Measurements from ENCODE around the gene DNM1. TPM values are rescaled to one million over a fixed set of nuclear protein-coding genes. Genes with fewer than 3 reads are reported as not detected.

The DNM1 gene
- total and polyA plus RNA-seq, 5 experiments from 2014 or later: 0.08 to 1.5 (median 0.67) TPM; not detected in 1

DNA sequence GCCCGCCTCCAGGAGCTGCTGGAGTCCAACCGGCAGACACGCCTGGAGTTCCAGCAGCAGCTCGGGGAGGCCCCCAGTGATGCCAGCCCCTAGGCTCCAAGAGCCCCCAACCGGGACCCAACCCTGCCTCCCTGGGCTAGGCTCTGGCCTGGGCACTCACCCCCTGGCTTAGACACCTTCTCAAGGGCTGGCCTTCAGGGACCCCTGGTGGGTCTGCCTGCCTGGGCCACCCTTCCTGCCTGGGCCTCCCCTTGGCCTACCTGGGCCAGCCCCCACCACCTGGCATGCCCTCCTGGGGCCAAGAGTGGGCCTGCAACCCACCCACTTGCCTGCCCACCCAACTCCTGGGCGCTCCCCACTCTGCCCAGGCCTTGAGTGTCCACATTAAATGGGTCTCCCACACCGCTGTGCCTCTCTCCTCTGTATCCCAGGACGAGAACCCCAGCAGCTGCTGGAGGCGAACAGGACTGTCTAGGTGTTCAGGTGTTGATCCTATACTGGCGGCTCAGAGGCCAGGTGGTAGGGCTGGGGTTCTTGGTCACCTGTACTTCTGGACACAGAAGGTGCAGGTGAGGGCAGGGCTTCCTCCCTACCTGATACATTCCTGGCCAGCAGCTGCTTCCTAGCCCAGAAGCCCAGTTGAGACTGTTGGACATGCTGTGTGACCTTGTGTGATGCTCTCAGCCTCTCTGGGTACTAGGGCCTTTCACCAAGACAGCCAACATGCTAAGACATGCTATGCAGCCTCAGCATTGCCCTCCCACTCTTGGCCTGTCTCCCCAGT, 39.5 kb upstream of the DNM1 start:
- peak overlapping the region in 4 of 10 donors; percentile 3 to 28 (median 16) for H3K27ac Mint-ChIP-seq
- peaks cover 10 to 25% (median 23%) of the 10 kb centered on the region in 4 donors for H3K4me1 Mint-ChIP-seq
- peaks cover 0 to 39% (median 11%) of the 10 kb centered on the region in 3 donors for H3K36me3 Mint-ChIP-seq
- ATAC-seq (no peak), DNase-seq (peak in 1 of 10 donors; percentile 4)
- no peaks in the 10 kb centered on the region for H3K27me3 Mint-ChIP-seq
- H3K9me3 Mint-ChIP-seq: no peaks in the 10 kb centered on the region
- H3K4me3 Mint-ChIP-seq: peak overlapping the region in 1 of 10 donors; percentile 22
- POLR2A ChIA-PET: interaction anchor here (0.5 kb wide), 1 partner anchor 30 kb away, joined by 3 read pairs; no protein-coding TSS in a partner anchor

DNA sequence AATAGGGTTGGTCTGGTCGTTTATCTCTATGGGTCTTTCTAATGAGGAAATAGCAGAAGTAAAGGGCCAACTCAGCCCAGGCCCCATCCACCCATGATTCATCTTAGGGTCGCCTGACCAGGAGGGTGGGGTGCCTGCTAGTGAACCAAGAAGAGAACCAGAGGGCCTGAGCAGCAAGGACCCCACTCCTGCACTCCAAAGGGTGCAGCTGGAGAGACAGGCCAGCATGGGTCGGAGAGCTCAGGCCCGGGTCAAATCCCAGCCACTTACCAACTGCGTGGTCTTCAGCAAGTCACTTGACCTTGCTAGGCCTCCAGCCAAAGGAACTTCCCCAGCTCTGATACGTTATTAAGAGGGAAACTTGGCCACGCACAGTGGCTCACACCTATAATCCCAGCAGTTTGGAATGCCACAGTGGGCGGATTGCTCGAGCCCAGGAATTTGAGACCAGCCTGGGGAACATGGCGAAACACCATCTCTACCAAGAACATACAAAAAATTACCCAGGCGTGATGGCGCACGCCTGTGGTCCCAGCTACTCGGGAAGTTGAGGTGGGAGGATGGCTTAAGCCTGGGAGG, 38.8 kb upstream of the DNM1 start:
- POLR2A ChIA-PET: interaction anchor here (1.2 kb wide), 1 partner anchor 26 kb away, joined by 5 read pairs; the partner anchor contains the start of gene CIZ1
- no peaks in the 10 kb centered on the region for H3K9me3 Mint-ChIP-seq
- peaks cover 8 to 23% (median 20%) of the 10 kb centered on the region in 4 donors for H3K4me1 Mint-ChIP-seq
- H3K27ac Mint-ChIP-seq: peak overlapping the region in 4 of 10 donors; percentile 3 to 28 (median 16)
- peak overlapping the region in 1 of 10 donors; percentile 22 for H3K4me3 Mint-ChIP-seq
- ATAC-seq (no peak), DNase-seq (no peak)
- no peaks in the 10 kb centered on the region for H3K27me3 Mint-ChIP-seq
- H3K36me3 Mint-ChIP-seq: peaks cover 0 to 45% (median 13%) of the 10 kb centered on the region in 3 donors

DNA sequence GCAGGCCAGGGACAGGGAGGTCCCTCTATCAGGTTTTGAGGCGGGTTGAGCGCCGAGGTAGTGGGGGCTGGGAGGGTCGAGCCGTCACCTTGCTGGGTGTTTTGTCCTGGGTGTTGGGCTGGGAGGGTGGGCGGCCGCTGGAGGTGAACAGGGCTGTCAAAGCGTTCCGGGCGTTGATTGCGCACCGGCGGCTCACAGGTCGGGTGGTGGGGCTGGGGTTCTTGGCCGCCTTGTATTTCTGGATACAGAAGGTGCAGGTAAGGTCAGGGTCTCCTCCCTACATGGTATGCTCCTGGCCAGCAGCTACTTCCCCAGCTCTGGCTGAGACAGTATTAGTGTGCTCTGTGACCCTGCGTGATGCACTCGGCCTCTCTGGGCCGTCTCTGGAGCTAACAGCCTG, 37.0 kb upstream of the DNM1 start:
- POLR2A ChIA-PET: interaction anchor here (0.5 kb wide), 1 partner anchor 8 kb away, joined by 5 read pairs; no protein-coding TSS in a partner anchor

DNA sequence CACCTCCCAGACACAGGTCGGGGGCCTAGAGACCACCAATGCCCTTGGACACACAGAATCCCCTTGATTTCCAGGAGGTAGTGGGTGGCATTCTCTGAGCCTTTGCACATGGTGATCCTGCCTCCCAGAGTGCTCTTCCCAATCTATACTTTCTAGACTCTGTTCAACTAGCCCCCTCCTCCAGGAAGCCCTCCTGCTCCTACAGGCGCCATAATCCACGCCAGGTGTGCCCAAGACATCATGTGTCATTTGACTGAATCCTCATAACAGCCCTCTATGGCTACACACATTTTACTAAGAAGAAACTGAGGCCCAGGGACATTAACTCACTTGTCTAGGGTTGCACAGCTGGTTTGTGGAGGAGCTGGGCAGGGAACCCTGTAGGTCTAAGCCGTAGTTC, 36.0 kb upstream of the DNM1 start:
- H3K27me3 Mint-ChIP-seq: no peaks in the 10 kb centered on the region
- DNase-seq (no peak), ATAC-seq (no peak)
- H3K4me1 Mint-ChIP-seq: peaks cover 2 to 8% (median 4%) of the 10 kb centered on the region in 4 donors
- POLR2A ChIA-PET: no interaction called here
- no peak overlapping the region for H3K4me3 Mint-ChIP-seq
- no peaks in the 10 kb centered on the region for H3K9me3 Mint-ChIP-seq
- peaks cover 0 to 60% (median 13%) of the 10 kb centered on the region in 3 donors for H3K36me3 Mint-ChIP-seq
- H3K27ac Mint-ChIP-seq: peak overlapping the region in 5 of 10 donors; percentile 15 to 69 (median 42)

More for the DNA sequence above, 37.0 kb upstream of the DNM1 start:
- no peak overlapping the region for H3K4me3 Mint-ChIP-seq
- peaks cover 5 to 15% (median 12%) of the 10 kb centered on the region in 4 donors for H3K4me1 Mint-ChIP-seq
- H3K9me3 Mint-ChIP-seq: no peaks in the 10 kb centered on the region
- H3K27ac Mint-ChIP-seq: no peak overlapping the region
- no peaks in the 10 kb centered on the region for H3K27me3 Mint-ChIP-seq
- ATAC-seq (no peak), DNase-seq (no peak)
- peaks cover 0 to 57% (median 13%) of the 10 kb centered on the region in 3 donors for H3K36me3 Mint-ChIP-seq

DNA sequence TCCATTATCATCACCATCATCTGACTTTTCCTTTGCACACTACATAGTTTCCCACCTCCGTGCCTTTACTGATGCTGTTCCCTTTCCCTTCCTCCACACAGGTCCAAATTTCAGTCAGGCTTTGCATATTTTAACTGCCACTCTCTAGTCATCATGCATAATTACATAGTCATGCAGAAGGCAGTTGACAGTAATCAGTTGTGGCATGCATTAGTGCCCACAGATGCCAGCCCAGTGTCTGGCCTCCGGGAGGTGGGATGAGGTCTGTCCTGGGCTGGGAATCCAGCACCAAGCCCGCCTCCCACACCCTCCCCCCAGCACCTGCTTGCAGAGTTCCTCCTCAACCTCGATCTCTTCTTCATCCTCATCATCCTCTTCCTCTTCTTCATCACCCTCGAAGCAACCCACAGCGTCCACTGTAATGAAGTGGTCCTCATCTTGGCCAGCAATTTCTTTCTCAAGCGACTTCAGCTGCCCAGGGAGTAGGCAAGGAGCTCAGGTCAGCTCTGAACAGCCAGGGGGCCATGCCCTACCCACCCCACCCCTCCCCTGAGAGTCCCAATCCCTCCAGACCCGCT, 34.4 kb upstream of the DNM1 start:
- peaks cover 0 to 59% (median 12%) of the 10 kb centered on the region in 3 donors for H3K36me3 Mint-ChIP-seq
- no peaks in the 10 kb centered on the region for H3K9me3 Mint-ChIP-seq
- peaks cover 0 to 3% (median 0%) of the 10 kb centered on the region in 4 donors for H3K4me1 Mint-ChIP-seq
- POLR2A ChIA-PET: no interaction called here
- no peaks in the 10 kb centered on the region for H3K27me3 Mint-ChIP-seq
- ATAC-seq: no peak
- H3K4me3 Mint-ChIP-seq: no peak overlapping the region
- peak overlapping the region in 3 of 10 donors; percentile 3 to 72 (median 19) for H3K27ac Mint-ChIP-seq
- no peak for DNase-seq

DNA sequence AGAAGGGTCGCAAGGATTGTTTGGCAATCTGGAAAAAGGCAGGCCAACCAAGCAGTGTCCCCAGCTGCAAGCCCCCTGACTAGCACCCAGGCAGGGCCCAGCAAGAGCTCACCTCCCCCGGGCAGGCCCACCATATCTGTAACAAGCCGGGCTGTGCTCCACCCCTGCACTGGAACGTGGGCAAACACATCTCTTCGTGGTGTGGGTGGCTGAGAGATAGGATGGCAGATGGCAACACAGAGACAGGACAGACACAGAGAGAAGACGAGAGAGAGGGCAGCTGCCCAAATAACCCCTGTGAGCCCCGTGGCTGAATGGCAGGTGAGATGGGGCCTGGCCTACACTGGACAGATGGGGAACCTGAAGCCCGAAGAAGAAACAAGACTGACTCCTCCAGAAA, 33.7 kb upstream of the DNM1 start:
- H3K27ac Mint-ChIP-seq: no peak overlapping the region
- H3K27me3 Mint-ChIP-seq: no peaks in the 10 kb centered on the region
- no peak overlapping the region for H3K4me3 Mint-ChIP-seq
- no peaks in the 10 kb centered on the region for H3K9me3 Mint-ChIP-seq
- peaks cover 0 to 61% (median 12%) of the 10 kb centered on the region in 3 donors for H3K36me3 Mint-ChIP-seq
- DNase-seq (no peak), ATAC-seq (no peak)
- POLR2A ChIA-PET: no interaction called here
- peaks cover 0 to 3% (median 0%) of the 10 kb centered on the region in 4 donors for H3K4me1 Mint-ChIP-seq

DNA sequence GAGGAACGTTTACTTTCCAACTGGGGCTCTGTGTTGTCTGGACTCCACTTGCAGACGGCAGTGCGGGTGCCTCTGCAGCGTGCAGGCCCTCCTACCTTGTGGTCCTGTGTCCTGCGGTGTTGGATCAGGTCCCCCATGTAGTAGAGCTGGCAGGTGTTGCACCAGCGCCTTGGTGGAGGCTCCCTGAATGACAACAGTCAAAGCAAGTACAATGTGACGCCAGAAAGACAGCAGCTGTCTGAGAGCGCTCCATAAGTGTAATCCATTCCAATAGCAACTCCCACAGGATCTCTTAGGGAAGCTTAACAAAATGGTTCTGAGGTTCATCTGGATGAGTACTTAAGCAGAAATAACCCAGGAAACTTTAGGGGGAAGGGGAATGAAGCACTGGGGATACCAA, 33.3 kb upstream of the DNM1 start:
- Mint-ChIP-seq H3K27ac (peak overlapping the region in 2 of 10 donors; percentile 7 to 24), H3K4me3 (no peak overlapping the region), H3K4me1 (peaks cover 0 to 3% (median 0%) of the 10 kb centered on the region in 4 donors), H3K27me3 (no peaks in the 10 kb centered on the region), H3K36me3 (peaks cover 0 to 61% (median 14%) of the 10 kb centered on the region in 3 donors), H3K9me3 (no peaks in the 10 kb centered on the region)
- ATAC-seq: no peak
- DNase-seq: no peak
- POLR2A ChIA-PET: no interaction called here

DNA sequence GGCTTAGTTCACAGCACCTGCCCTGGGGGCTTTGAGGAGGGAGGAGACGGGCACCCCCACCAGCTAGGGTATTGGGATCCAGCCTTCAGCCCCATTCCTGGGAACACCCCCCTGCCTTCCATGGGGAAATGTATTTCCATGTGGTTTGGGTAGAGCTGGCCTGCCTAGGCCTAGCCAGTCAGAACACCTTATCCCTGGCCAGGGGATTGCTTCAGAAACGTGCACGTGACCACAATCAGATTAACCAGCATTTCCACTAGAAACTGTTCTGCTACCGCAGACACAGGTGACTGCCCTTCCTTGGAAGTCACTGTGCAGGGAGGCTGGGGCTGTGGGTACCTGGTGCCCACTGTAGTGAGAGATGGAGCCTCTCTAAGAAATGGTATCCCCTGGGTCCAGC, 29.1 kb upstream of the DNM1 start:
- Mint-ChIP-seq H3K36me3 (peaks cover 0 to 58% (median 14%) of the 10 kb centered on the region in 3 donors), H3K27me3 (no peaks in the 10 kb centered on the region), H3K9me3 (no peaks in the 10 kb centered on the region), H3K4me3 (no peak overlapping the region), H3K4me1 (no peaks in the 10 kb centered on the region), H3K27ac (no peak overlapping the region)
- POLR2A ChIA-PET: no interaction called here
- ATAC-seq: no peak
- DNase-seq: no peak

DNA sequence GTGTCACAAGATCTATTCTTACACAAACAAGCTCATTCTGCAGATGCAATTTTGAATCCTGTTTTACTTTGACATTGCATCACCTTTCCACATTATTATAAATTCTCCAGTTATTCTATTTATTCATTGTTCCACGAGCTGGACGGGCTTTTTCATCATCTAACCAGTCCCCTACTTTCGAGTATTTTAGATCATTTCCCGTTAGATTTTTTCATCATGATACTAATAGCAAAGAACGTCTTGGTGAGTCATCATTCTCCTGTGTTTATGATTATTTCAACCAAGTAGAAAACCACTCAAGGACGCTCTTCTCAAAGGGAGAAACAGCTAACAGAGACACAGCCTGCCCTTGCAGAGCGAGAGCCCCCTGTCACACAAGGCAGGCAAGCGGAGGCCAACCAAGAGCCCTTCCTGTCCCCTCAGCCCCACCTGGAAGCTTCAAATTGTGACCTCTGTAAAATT, 28.0 kb upstream of the DNM1 start:
- peak overlapping the region in 1 of 10 donors; percentile 44 for H3K27ac Mint-ChIP-seq
- H3K4me1 Mint-ChIP-seq: no peaks in the 10 kb centered on the region
- DNase-seq: no peak
- no peaks in the 10 kb centered on the region for H3K27me3 Mint-ChIP-seq
- no peaks in the 10 kb centered on the region for H3K9me3 Mint-ChIP-seq
- no peak for ATAC-seq
- H3K4me3 Mint-ChIP-seq: no peak overlapping the region
- POLR2A ChIA-PET: no interaction called here
- peaks cover 0 to 58% (median 24%) of the 10 kb centered on the region in 3 donors for H3K36me3 Mint-ChIP-seq

DNA sequence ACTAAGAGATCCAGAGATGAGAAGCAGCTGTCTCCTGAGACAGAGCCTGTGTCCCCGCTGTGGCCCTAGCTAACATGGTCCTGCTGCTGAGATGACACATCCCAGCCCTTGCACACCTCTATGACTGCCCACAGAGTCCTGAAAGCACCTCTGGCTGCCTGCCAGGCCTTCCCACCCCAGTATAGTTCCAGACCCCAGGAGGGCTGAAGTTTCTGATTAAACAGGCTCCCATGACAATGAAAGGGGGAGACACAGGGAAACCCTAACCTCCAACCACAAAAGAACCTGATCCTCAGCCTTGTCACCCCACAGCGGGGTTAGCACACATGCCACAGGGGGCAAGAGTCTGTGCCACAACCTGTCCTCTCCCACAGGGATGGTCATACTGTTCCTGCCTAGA, 27.5 kb upstream of the DNM1 start:
- H3K27ac Mint-ChIP-seq: peak overlapping the region in 2 of 10 donors; percentile 50 to 60
- ATAC-seq: no peak
- H3K4me1 Mint-ChIP-seq: no peaks in the 10 kb centered on the region
- POLR2A ChIA-PET: no interaction called here
- H3K4me3 Mint-ChIP-seq: no peak overlapping the region
- H3K9me3 Mint-ChIP-seq: no peaks in the 10 kb centered on the region
- DNase-seq: peak in 1 of 10 donors; percentile 44
- no peaks in the 10 kb centered on the region for H3K27me3 Mint-ChIP-seq
- peaks cover 0 to 59% (median 27%) of the 10 kb centered on the region in 3 donors for H3K36me3 Mint-ChIP-seq

DNA sequence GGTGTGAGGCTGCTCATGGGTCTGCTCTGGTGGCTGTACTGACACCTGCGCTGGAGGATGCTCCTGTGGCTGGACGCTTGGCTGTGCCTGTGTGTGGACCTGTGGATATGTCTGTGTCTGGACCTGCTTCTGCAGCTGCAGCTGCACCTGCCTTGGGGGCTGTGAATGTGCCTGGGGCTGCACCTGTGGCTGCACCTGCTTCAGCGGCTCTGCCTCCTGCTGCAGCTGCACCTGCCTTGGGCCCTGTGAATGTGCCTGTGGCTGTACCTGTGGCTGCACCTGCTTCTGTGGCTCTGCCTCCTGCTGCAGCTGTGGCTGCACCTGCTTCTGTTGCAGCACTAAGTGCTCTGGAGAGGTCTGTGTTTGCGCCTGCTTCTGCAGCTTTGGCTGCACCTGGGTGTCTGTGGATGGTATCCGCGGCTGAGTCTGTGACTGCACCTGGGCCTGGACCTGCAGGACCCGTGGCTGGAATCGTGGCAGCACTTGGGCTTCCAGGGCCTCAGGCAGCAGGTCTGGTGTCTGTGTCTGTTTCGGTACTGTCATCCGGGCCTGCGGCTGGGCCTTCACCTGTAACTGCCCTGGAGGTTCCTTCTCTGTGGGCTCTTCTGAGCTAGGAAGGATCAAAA, 24.3 kb upstream of the DNM1 start:
- H3K9me3 Mint-ChIP-seq: no peaks in the 10 kb centered on the region
- ATAC-seq (no peak), DNase-seq (no peak)
- no peaks in the 10 kb centered on the region for H3K27me3 Mint-ChIP-seq
- no peak overlapping the region for H3K4me3 Mint-ChIP-seq
- peak overlapping the region in 1 of 10 donors; percentile 43 for H3K27ac Mint-ChIP-seq
- H3K36me3 Mint-ChIP-seq: peaks cover 0 to 69% (median 28%) of the 10 kb centered on the region in 3 donors
- POLR2A ChIA-PET: no interaction called here
- H3K4me1 Mint-ChIP-seq: peaks cover 0 to 5% (median 0%) of the 10 kb centered on the region in 4 donors

DNA sequence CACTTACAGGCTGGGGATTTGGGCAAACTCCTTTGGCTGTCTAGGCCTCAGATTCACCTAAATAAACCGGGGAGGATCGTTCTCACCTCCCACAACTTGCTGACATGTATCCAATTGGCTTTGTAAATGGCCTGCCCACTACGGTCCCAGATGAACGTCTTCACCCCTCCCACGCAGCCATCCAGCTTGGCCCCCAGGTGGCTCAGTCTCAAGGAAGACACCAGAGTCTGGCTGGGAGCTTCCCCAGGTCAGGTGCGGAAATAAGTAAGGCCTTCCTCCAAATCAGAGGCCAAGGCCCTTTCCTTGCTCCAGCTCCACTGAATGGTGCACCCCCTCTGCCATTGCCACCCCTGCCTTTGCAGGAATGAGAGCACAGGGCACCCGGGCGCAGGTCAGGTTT, 23.2 kb upstream of the DNM1 start:
- no peak for DNase-seq
- Mint-ChIP-seq H3K36me3 (peaks cover 0 to 66% (median 28%) of the 10 kb centered on the region in 3 donors), H3K4me3 (no peak overlapping the region), H3K9me3 (no peaks in the 10 kb centered on the region), H3K4me1 (peaks cover 0 to 5% (median 0%) of the 10 kb centered on the region in 4 donors), H3K27me3 (no peaks in the 10 kb centered on the region), H3K27ac (no peak overlapping the region)
- ATAC-seq: no peak
- POLR2A ChIA-PET: no interaction called here
